ENCODE measurements around the gene RILPL1.

DNA sequence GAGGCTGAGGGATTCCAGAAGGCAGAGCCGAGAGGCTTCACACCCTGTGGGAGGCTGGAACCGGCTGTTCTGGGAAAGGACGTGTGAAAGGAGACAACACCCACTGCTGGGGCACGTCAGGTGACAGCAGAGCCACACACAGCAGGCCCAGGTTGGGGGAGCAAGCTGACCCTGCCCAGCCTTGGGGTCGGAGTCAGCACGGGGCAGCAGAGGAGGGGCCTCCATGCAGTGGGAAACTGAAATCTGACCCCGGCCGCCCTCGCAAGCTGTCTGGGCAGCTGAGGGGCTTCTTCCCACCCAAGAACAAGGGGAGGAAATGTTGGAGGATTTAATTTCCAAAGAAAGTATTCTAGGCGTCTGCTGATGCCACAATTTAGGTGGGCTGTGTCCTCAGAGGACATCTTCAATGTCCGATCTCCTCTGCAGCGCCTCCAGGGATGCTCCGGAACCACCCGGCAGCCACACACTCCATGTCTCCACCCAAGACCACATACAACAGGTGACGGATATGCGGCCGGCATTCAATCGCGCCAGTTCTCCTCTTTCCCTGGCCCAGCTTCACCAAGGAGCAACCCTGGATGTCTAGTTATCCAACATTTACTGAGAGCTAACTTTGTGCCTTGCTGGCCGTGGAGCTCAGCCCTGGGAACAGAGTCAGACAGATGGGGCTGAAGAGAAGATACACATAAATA is 44.8 kb downstream of the RILPL1 start:
- TF ChIP-seq, protein P1, sequence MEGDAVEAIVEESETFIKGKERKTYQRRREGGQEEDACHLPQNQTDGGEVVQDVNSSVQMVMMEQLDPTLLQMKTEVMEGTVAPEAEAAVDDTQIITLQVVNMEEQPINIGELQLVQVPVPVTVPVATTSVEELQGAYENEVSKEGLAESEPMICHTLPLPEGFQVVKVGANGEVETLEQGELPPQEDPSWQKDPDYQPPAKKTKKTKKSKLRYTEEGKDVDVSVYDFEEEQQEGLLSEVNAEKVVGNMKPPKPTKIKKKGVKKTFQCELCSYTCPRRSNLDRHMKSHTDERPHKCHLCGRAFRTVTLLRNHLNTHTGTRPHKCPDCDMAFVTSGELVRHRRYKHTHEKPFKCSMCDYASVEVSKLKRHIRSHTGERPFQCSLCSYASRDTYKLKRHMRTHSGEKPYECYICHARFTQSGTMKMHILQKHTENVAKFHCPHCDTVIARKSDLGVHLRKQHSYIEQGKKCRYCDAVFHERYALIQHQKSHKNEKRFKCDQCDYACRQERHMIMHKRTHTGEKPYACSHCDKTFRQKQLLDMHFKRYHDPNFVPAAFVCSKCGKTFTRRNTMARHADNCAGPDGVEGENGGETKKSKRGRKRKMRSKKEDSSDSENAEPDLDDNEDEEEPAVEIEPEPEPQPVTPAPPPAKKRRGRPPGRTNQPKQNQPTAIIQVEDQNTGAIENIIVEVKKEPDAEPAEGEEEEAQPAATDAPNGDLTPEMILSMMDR (conservative IDR thresholded peaks at IDR 0.05; ENCODE audit: low read length): no peak
- TF ChIP-seq EZH2phosphoT487 (IDR thresholded peaks at IDR 0.05; ENCODE audit: borderline replicate concordance, low read depth, low read length): no peak
